ENCODE results near the gene PRICKLE2. TPM values are rescaled to one million over a fixed set of nuclear protein-coding genes. Genes with fewer than 3 reads are reported as not detected.

PRICKLE2 gene
- total RNA-seq, 1 donor = 0.63 TPM

GRCh38 chr3:64195789-64196188 lies 29.5 kb downstream of the PRICKLE2 start:
- no peaks in the 10 kb centered on the region for H3K4me1 ChIP-seq (ENCODE audit: insufficient read depth, low read length)
- no peaks in the 10 kb centered on the region for H3K9me3 ChIP-seq (ENCODE audit: low read depth, low read length)
- no peak overlapping the region for H3K4me3 ChIP-seq (ENCODE audit: low read length)
- H3K27me3 ChIP-seq (ENCODE audit: insufficient read depth, low read length) = no peaks in the 10 kb centered on the region

- no peaks in the 10 kb centered on the region for H3K9me3 ChIP-seq (ENCODE audit: low read depth, low read length)
- H3K4me3 ChIP-seq (ENCODE audit: low read length) = no peak overlapping the region
- no peaks in the 10 kb centered on the region for H3K4me1 ChIP-seq (ENCODE audit: insufficient read depth, low read length)
- no peaks in the 10 kb centered on the region for H3K27me3 ChIP-seq (ENCODE audit: insufficient read depth, low read length)
Measured at GRCh38 chr3:64191822-64192221, 33.4 kb downstream of the PRICKLE2 start.

- Histone ChIP-seq H3K4me3 (ENCODE audit: low read length) (no peak overlapping the region), H3K9me3 (ENCODE audit: low read depth, low read length) (no peaks in the 10 kb centered on the region), H3K4me1 (ENCODE audit: insufficient read depth, low read length) (no peaks in the 10 kb centered on the region), H3K27me3 (ENCODE audit: insufficient read depth, low read length) (no peaks in the 10 kb centered on the region)
Measured at GRCh38 chr3:64190517-64191515, 34.5 kb downstream of the PRICKLE2 start.

- Histone ChIP-seq H3K4me3 (ENCODE audit: low read length) (no peak overlapping the region), H3K27me3 (ENCODE audit: insufficient read depth, low read length) (no peaks in the 10 kb centered on the region), H3K9me3 (ENCODE audit: low read depth, low read length) (no peaks in the 10 kb centered on the region), H3K4me1 (ENCODE audit: insufficient read depth, low read length) (no peaks in the 10 kb centered on the region)
Measured at GRCh38 chr3:64188810-64189560, 36.3 kb downstream of the PRICKLE2 start.

- Histone ChIP-seq H3K4me1 (ENCODE audit: insufficient read depth, low read length) (no peaks in the 10 kb centered on the region), H3K4me3 (ENCODE audit: low read length) (no peak overlapping the region), H3K27me3 (ENCODE audit: insufficient read depth, low read length) (no peaks in the 10 kb centered on the region), H3K9me3 (ENCODE audit: low read depth, low read length) (no peaks in the 10 kb centered on the region)
Measured at GRCh38 chr3:64187065-64187959, 38.0 kb downstream of the PRICKLE2 start.

- Histone ChIP-seq H3K27me3 (ENCODE audit: insufficient read depth, low read length) (no peaks in the 10 kb centered on the region), H3K4me3 (ENCODE audit: low read length) (no peak overlapping the region), H3K4me1 (ENCODE audit: insufficient read depth, low read length) (no peaks in the 10 kb centered on the region), H3K9me3 (ENCODE audit: low read depth, low read length) (no peaks in the 10 kb centered on the region)
Measured at GRCh38 chr3:64186667-64187064, 38.6 kb downstream of the PRICKLE2 start.

- no peaks in the 10 kb centered on the region for H3K9me3 ChIP-seq (ENCODE audit: low read depth, low read length)
- H3K4me1 ChIP-seq (ENCODE audit: insufficient read depth, low read length) = no peaks in the 10 kb centered on the region
- no peak overlapping the region for H3K4me3 ChIP-seq (ENCODE audit: low read length)
- H3K27me3 ChIP-seq (ENCODE audit: insufficient read depth, low read length) = no peaks in the 10 kb centered on the region
Measured at GRCh38 chr3:64185436-64185835, 39.8 kb downstream of the PRICKLE2 start.

GRCh38 chr3:64184621-64185020 lies 40.6 kb downstream of the PRICKLE2 start:
- Histone ChIP-seq H3K27me3 (ENCODE audit: insufficient read depth, low read length) (no peaks in the 10 kb centered on the region), H3K4me1 (ENCODE audit: insufficient read depth, low read length) (no peaks in the 10 kb centered on the region), H3K9me3 (ENCODE audit: low read depth, low read length) (no peaks in the 10 kb centered on the region), H3K4me3 (ENCODE audit: low read length) (no peak overlapping the region)

- Histone ChIP-seq H3K4me3 (ENCODE audit: low read length) (no peak overlapping the region), H3K27me3 (ENCODE audit: insufficient read depth, low read length) (no peaks in the 10 kb centered on the region), H3K4me1 (ENCODE audit: insufficient read depth, low read length) (no peaks in the 10 kb centered on the region), H3K9me3 (ENCODE audit: low read depth, low read length) (no peaks in the 10 kb centered on the region)
Measured at GRCh38 chr3:64179860-64180259, 45.4 kb downstream of the PRICKLE2 start.

- Histone ChIP-seq H3K27me3 (ENCODE audit: insufficient read depth, low read length) (no peaks in the 10 kb centered on the region), H3K4me3 (ENCODE audit: low read length) (no peak overlapping the region), H3K9me3 (ENCODE audit: low read depth, low read length) (no peaks in the 10 kb centered on the region), H3K4me1 (ENCODE audit: insufficient read depth, low read length) (no peaks in the 10 kb centered on the region)
Measured at GRCh38 chr3:64179249-64179648, 46.0 kb downstream of the PRICKLE2 start.

- no peaks in the 10 kb centered on the region for H3K27me3 ChIP-seq (ENCODE audit: insufficient read depth, low read length)
- no peaks in the 10 kb centered on the region for H3K9me3 ChIP-seq (ENCODE audit: low read depth, low read length)
- H3K4me1 ChIP-seq (ENCODE audit: insufficient read depth, low read length) = no peaks in the 10 kb centered on the region
- H3K4me3 ChIP-seq (ENCODE audit: low read length) = no peak overlapping the region
Measured at GRCh38 chr3:64178419-64178818, 46.8 kb downstream of the PRICKLE2 start.

GRCh38 chr3:64176461-64176996 lies 48.7 kb downstream of the PRICKLE2 start:
- no peaks in the 10 kb centered on the region for H3K9me3 ChIP-seq (ENCODE audit: low read depth, low read length)
- no peaks in the 10 kb centered on the region for H3K4me1 ChIP-seq (ENCODE audit: insufficient read depth, low read length)
- H3K27me3 ChIP-seq (ENCODE audit: insufficient read depth, low read length) = no peaks in the 10 kb centered on the region
- H3K4me3 ChIP-seq (ENCODE audit: low read length) = no peak overlapping the region

- Histone ChIP-seq H3K4me1 (ENCODE audit: insufficient read depth, low read length) (no peaks in the 10 kb centered on the region), H3K9me3 (ENCODE audit: low read depth, low read length) (no peaks in the 10 kb centered on the region), H3K4me3 (ENCODE audit: low read length) (no peak overlapping the region), H3K27me3 (ENCODE audit: insufficient read depth, low read length) (no peaks in the 10 kb centered on the region)
Measured at GRCh38 chr3:64174328-64174727, 50.9 kb downstream of the PRICKLE2 start.

GRCh38 chr3:64173563-64173962 lies 51.7 kb downstream of the PRICKLE2 start:
- Histone ChIP-seq H3K4me1 (ENCODE audit: insufficient read depth, low read length) (no peaks in the 10 kb centered on the region), H3K27me3 (ENCODE audit: insufficient read depth, low read length) (no peaks in the 10 kb centered on the region), H3K4me3 (ENCODE audit: low read length) (no peak overlapping the region), H3K9me3 (ENCODE audit: low read depth, low read length) (no peaks in the 10 kb centered on the region)

Data from mononuclear cell (primary cell).